Measurements from ENCODE around the gene PDHB.

PDHB gene

GRCh38 chr3:58434990-58435389, 1.4 kb upstream of the PDHB start:
- DNase-seq, result no peak

- no peak for DNase-seq
Measured at GRCh38 chr3:58434511-58434910, 879 bp upstream of the PDHB start.

GRCh38 chr3:58434168-58434504, 504 bp upstream of the PDHB start:
- no peak for DNase-seq

GRCh38 chr3:58432905-58433304, 727 bp downstream of the PDHB start:
- DNase-seq, result no peak

GRCh38 chr3:58429657-58430056, 4.0 kb downstream of the PDHB start:
- DNase-seq, result no peak

GRCh38 chr3:58427661-58428361, 5.8 kb downstream of the PDHB start:
- no peak for DNase-seq

GRCh38 chr3:58425782-58426181, 7.8 kb downstream of the PDHB start:
- no peak for DNase-seq

- no peak for DNase-seq
Measured at GRCh38 chr3:58424613-58425012, 9.0 kb downstream of the PDHB start.

- no peak for DNase-seq
Measured at GRCh38 chr3:58422756-58423325, 10.8 kb downstream of the PDHB start.

GRCh38 chr3:58421004-58421403, 12.6 kb downstream of the PDHB start:
- DNase-seq, result no peak

GRCh38 chr3:58419780-58420507, 13.7 kb downstream of the PDHB start:
- DNase-seq, result no peak

GRCh38 chr3:58418227-58418626, 15.4 kb downstream of the PDHB start:
- DNase-seq, result no peak

GRCh38 chr3:58417075-58417474, 16.6 kb downstream of the PDHB start:
- DNase-seq, result no peak

GRCh38 chr3:58416191-58416590, 17.4 kb downstream of the PDHB start:
- DNase-seq, result no peak

- DNase-seq, result peak; percentile 55
Measured at GRCh38 chr3:58414538-58415197, 19.0 kb downstream of the PDHB start.

- DNase-seq, result no peak
Measured at GRCh38 chr3:58411851-58412830, 21.5 kb downstream of the PDHB start.

GRCh38 chr3:58411036-58411435, 22.6 kb downstream of the PDHB start:
- no peak for DNase-seq

- DNase-seq, result no peak
Measured at GRCh38 chr3:58409663-58410062, 24.0 kb downstream of the PDHB start.

- DNase-seq, result no peak
Measured at GRCh38 chr3:58408906-58409305, 24.7 kb downstream of the PDHB start.

- no peak for DNase-seq
Measured at GRCh38 chr3:58404396-58404795, 29.2 kb downstream of the PDHB start.

GRCh38 chr3:58403513-58404109, 30.0 kb downstream of the PDHB start:
- DNase-seq, result no peak

- no peak for DNase-seq
Measured at GRCh38 chr3:58398669-58399333, 34.8 kb downstream of the PDHB start.

Data from NCI-H510A treated with DMSO at 0.1 percent for 48 hours (cell line).